Transverse colon (tissue), 3 donors: Measurements from ENCODE around the gene SELENOV.

Experiments used
- CTCF ChIP-seq, 5 experiments: fragments of 200-600 bp in 3 of 5; fragments of 450-650 bp in 2 of 5; sonication (generic) in 3 of 5; IDR thresholded peaks; 1 replicate in 2 of 5; 2 replicates in 3 of 5; pipeline ENCODE4 v1.5.1; 2016 to 2017; ENCODE audit warnings: antibody characterized with exemption in 5 of 5, inconsistent platforms in 3 of 5, mild to moderate bottlenecking in 2 of 5, moderate library complexity in 1 of 5
- EP300 ChIP-seq: sonication (generic); formaldehyde crosslinking; IDR thresholded peaks from one replicate; pipeline ENCODE4 v1.6.1; 2017; ENCODE audit warnings: antibody characterized with exemption, low read depth

- TF ChIP-seq CTCF (IDR thresholded peaks at IDR 0.05) (no peak), EP300 (no peak)
Measured at GRCh38 chr19:39520541-39521484, 5.9 kb downstream of the SELENOV start.
